K562 (cell line): Measurements from ENCODE around the gene MYO3B. TPM values are rescaled to one million over a fixed set of nuclear protein-coding genes. Genes with fewer than 3 reads are reported as not detected.

Source experiments
- ERF ChIP-seq: fragments of 450-650 bp; formaldehyde crosslinking; IDR thresholded peaks from 2 replicates; pipeline ENCODE4 v1.4.0; 2020; ENCODE audit warnings: mild to moderate bottlenecking, mixed read lengths
- GATA2 ChIP-seq: sonication (generic); formaldehyde crosslinking; IDR thresholded peaks from 2 replicates; pipeline ENCODE4 v1.4.0; 2020; ENCODE audit warnings: mild to moderate bottlenecking, missing genetic modification reagents
- GTF2E2 ChIP-seq: fragments of 200-800 bp; sonication (Bioruptor generic); IDR thresholded peaks from 2 replicates; pipeline ENCODE4 v1.6.1; 2016; ENCODE audit warnings: missing genetic modification characterization, missing compliant biosample characterization
- IFI16 ChIP-seq: fragments of 250-450 bp; sonication (Bioruptor Pico); IDR thresholded peaks from 2 replicates; pipeline ENCODE4 v2.1.2; 2022; ENCODE audit warnings: mild to moderate bottlenecking, inconsistent platforms
- JUN ChIP-seq, 2 experiments: sonication (generic) in 1 of 2; formaldehyde crosslinking in 1 of 2; IDR thresholded peaks; 2 replicates each; pipeline versions ENCODE4 v1.6.1 to v1.8.0; 2012 to 2022; ENCODE audit warnings: borderline replicate concordance in 2 of 2, mild to moderate bottlenecking in 2 of 2, improper control_type of control experiment in 1 of 2, low read depth in 1 of 2, low read length in 1 of 2, missing genetic modification reagents in 1 of 2
- KLF16 ChIP-seq: IDR thresholded peaks from 2 replicates; pipeline ENCODE4 v1.6.1; 2016; ENCODE audit warnings: antibody characterized with exemption
- MECOM ChIP-seq: fragments of 250-450 bp; sonication (Bioruptor Pico); IDR thresholded peaks from 2 replicates; pipeline ENCODE4 v1.8.0; 2022; ENCODE audit warnings: inconsistent platforms
- NCOA4 ChIP-seq: fragments of 450-650 bp; IDR thresholded peaks from 2 replicates; pipeline ENCODE4 v1.6.1; 2018; ENCODE audit warnings: mild to moderate bottlenecking; ENCODE audit not compliant: partially characterized antibody
- NFIX ChIP-seq: fragments of 250-450 bp; sonication (Bioruptor Pico); IDR thresholded peaks from 2 replicates; pipeline ENCODE4 v1.4.0; 2020; ENCODE audit warnings: low read depth, mild to moderate bottlenecking, moderate library complexity
- PHB ChIP-seq: fragments of 250-450 bp; sonication (Bioruptor Pico); IDR thresholded peaks from 2 replicates; pipeline ENCODE4 v1.5.0; 2021
- PML ChIP-seq: IDR thresholded peaks from 2 replicates; pipeline ENCODE4 v1.6.1; 2012; ENCODE audit warnings: low read length, inconsistent platforms
- TRIM24 ChIP-seq, 2 experiments: fragments of 450-650 bp; IDR thresholded peaks; 2 replicates each; pipeline ENCODE4 v1.6.1; 2016
- ZBTB34 ChIP-seq: fragments of 250-450 bp; sonication (Bioruptor Pico); IDR thresholded peaks from 2 replicates; pipeline ENCODE4 v1.8.0; 2021; ENCODE audit warnings: mild to moderate bottlenecking, moderate library complexity
- ZFP1 ChIP-seq: fragments of 450-650 bp; formaldehyde crosslinking; IDR thresholded peaks from 2 replicates; pipeline ENCODE4 v1.4.0; 2020; ENCODE audit warnings: mild to moderate bottlenecking, mixed read lengths
- ZNF449 ChIP-seq: fragments of 250-450 bp; sonication (Bioruptor Pico); IDR thresholded peaks from 2 replicates; pipeline ENCODE4 v1.8.0; 2022; ENCODE audit warnings: moderate library complexity, mild to moderate bottlenecking, inconsistent platforms
- ZSCAN29 ChIP-seq: fragments of 450-650 bp; IDR thresholded peaks from 2 replicates; pipeline ENCODE4 v1.6.1; 2017
- polyA plus RNA-seq, 8 experiments: library from polyadenylated mRNA; depleted of rRNA in 4 of 8; stranded (reverse) in 5 of 8; unstranded in 3 of 8; fragments of >200 nt; fragmentation: Nextera tagmentation in 2 of 8; fragmentation: Illumina TruSeq in 1 of 8; extraction: Ambion mirVana in 2 of 8; extraction: Trizol in 1 of 8; gene quantifications; 2 replicates each; pipeline versions ENCODE4 v1.2.1 to v1.2.3, GENCODE V29; 2011 to 2014; ENCODE audit warnings: inconsistent platforms in 1 of 8, missing spikeins in 1 of 8
- total RNA-seq, 7 experiments: library from RNA; depleted of rRNA in 6 of 7; stranded (reverse); fragments of >200 nt in 6 of 7; fragmentation: Illumina TruSeq in 2 of 7; extraction: Trizol in 2 of 7; gene quantifications; 2 replicates each; pipeline versions ENCODE4 v1.2.1 to v1.2.3, GENCODE V29; 2011 to 2021; ENCODE audit warnings: low replicate concordance in 1 of 7
- TF ChIP-seq, protein P1 (sequence below), 2 experiments: fragments of 450-650 bp in 1 of 2; IDR thresholded peaks; 2 replicates each; pipeline ENCODE4 v1.6.1; 2011 to 2017; ENCODE audit warnings: low read depth in 2 of 2, antibody characterized with exemption in 1 of 2, borderline replicate concordance in 1 of 2, low read length in 1 of 2, mild to moderate bottlenecking in 1 of 2, mixed read lengths in 1 of 2; ENCODE audit not compliant: control insufficient read depth in 1 of 2
- TF ChIP-seq, protein P2 (sequence below): fragments of 250-450 bp; sonication (Bioruptor Pico); IDR thresholded peaks from 2 replicates; pipeline ENCODE4 v1.4.0; 2020; ENCODE audit warnings: mild to moderate bottlenecking, moderate library complexity

Gene MYO3B
- total and polyA plus RNA-seq, 9 of the 15 experiments (the other 6 are each of a cell fraction or from before 2014, with no cell fraction given): 2.7 to 6.5 (median 3.6) TPM

- peak; percentile 90 for TF ChIP-seq ZNF449 (CRISPR knock-in tag)
- peak; percentile 100 for TF ChIP-seq TRIM24 (IDR thresholded peaks at IDR 0.05)
- peak; percentile 95 for TF ChIP-seq ZFP1 (CRISPR knock-in tag)
- peak; percentile 74; the same call in 1 of the 2 replicates for TF ChIP-seq ZSCAN29
- peak; percentile 90 for TF ChIP-seq NFIX (CRISPR knock-in tag)
- TF ChIP-seq JUN (IDR thresholded peaks at IDR 0.05; ENCODE audit: borderline replicate concordance, low read depth, low read length): 0 out of 2 replicates have a peak, but pooled peaks have one; percentile 23
- TF ChIP-seq JUN (CRISPR knock-in tag; IDR thresholded peaks at IDR 0.05; ENCODE audit: borderline replicate concordance): peak; percentile 51; the same call in 1 of the 2 replicates
- TF ChIP-seq NCOA4: peak; percentile 96
- peak; percentile 97 for TF ChIP-seq GTF2E2 (tag)
- TF ChIP-seq, protein P1, sequence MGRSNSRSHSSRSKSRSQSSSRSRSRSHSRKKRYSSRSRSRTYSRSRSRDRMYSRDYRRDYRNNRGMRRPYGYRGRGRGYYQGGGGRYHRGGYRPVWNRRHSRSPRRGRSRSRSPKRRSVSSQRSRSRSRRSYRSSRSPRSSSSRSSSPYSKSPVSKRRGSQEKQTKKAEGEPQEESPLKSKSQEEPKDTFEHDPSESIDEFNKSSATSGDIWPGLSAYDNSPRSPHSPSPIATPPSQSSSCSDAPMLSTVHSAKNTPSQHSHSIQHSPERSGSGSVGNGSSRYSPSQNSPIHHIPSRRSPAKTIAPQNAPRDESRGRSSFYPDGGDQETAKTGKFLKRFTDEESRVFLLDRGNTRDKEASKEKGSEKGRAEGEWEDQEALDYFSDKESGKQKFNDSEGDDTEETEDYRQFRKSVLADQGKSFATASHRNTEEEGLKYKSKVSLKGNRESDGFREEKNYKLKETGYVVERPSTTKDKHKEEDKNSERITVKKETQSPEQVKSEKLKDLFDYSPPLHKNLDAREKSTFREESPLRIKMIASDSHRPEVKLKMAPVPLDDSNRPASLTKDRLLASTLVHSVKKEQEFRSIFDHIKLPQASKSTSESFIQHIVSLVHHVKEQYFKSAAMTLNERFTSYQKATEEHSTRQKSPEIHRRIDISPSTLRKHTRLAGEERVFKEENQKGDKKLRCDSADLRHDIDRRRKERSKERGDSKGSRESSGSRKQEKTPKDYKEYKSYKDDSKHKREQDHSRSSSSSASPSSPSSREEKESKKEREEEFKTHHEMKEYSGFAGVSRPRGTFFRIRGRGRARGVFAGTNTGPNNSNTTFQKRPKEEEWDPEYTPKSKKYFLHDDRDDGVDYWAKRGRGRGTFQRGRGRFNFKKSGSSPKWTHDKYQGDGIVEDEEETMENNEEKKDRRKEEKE (IDR thresholded peaks at IDR 0.05; ENCODE audit: borderline replicate concordance in 1 of 2, control insufficient read depth in 1 of 2, low read depth in 2 of 2, low read length in 1 of 2): 0 out of 4 replicates have a peak, but pooled peaks of 1 of the 2 experiments have one; percentile 55
- peak; percentile 99 for TF ChIP-seq ERF (CRISPR knock-in tag)
- TF ChIP-seq PHB: peak; percentile 96; the same call in 1 of the 2 replicates
- TF ChIP-seq IFI16 (CRISPR knock-in tag): peak; percentile 98
- TF ChIP-seq MECOM (CRISPR knock-in tag): peak; percentile 99
- TF ChIP-seq KLF16: peak; percentile 99
- TF ChIP-seq, protein P2, sequence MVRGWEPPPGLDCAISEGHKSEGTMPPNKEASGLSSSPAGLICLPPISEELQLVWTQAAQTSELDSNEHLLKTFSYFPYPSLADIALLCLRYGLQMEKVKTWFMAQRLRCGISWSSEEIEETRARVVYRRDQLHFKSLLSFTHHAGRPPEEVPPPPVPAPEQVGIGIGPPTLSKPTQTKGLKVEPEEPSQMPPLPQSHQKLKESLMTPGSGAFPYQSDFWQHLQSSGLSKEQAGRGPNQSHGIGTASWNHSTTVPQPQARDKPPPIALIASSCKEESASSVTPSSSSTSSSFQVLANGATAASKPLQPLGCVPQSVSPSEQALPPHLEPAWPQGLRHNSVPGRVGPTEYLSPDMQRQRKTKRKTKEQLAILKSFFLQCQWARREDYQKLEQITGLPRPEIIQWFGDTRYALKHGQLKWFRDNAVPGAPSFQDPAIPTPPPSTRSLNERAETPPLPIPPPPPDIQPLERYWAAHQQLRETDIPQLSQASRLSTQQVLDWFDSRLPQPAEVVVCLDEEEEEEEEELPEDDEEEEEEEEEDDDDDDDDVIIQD (CRISPR knock-in tag): peak; percentile 98
- TF ChIP-seq ZBTB34 (CRISPR knock-in tag): peak; percentile 95
- peak; percentile 99 for TF ChIP-seq PML
- peak; percentile 100 for TF ChIP-seq GATA2
These were observed 86.0 kb downstream of the MYO3B start (continued) for GRCh38 chr2:170263728-170264521.
